ENCODE data around the gene ZNF280A.
A peak's percentile ranks its signal among the peaks of the same experiment; 100 is the strongest.
"Not testable (repeated sequence)": the region's sequence is repeated elsewhere in the genome, so short reads cannot be mapped to it uniquely, and the experiment has no call there.

The ZNF280A gene

GRCh38 chr22:22474733-22475132, 45.3 kb downstream of the ZNF280A start:
- Mint-ChIP-seq H3K27me3 (no peaks in the 10 kb centered on the region), H3K9me3 (peaks cover 2% of the 10 kb centered on the region in 2 donors), H3K4me3 (no peak overlapping the region), H3K4me1 (no peaks in the 10 kb centered on the region), H3K27ac (no peak overlapping the region)
- DNase-seq: no peak
- ATAC-seq: no peak

- H3K4me1 Mint-ChIP-seq, H3K27me3 Mint-ChIP-seq, ATAC-seq, H3K27ac Mint-ChIP-seq, DNase-seq, H3K4me3 Mint-ChIP-seq: not testable (repeated sequence)
- peaks cover 16 to 21% of the 10 kb centered on the region in 2 donors for H3K9me3 Mint-ChIP-seq
Measured at GRCh38 chr22:22471104-22471503, 49.0 kb downstream of the ZNF280A start.

GRCh38 chr22:22469527-22469926, 50.5 kb downstream of the ZNF280A start:
- ATAC-seq (no peak), DNase-seq (no peak)
- no peaks in the 10 kb centered on the region for H3K4me1 Mint-ChIP-seq
- H3K27ac Mint-ChIP-seq: no peak overlapping the region
- H3K27me3 Mint-ChIP-seq: peaks cover 19% of the 10 kb centered on the region
- H3K4me3 Mint-ChIP-seq: no peak overlapping the region
- peaks cover 16 to 21% of the 10 kb centered on the region in 2 donors for H3K9me3 Mint-ChIP-seq

GRCh38 chr22:22468794-22469469, 51.1 kb downstream of the ZNF280A start:
- not testable (repeated sequence) for H3K4me1 Mint-ChIP-seq, ATAC-seq, DNase-seq, H3K4me3 Mint-ChIP-seq, H3K27ac Mint-ChIP-seq
- H3K9me3 Mint-ChIP-seq: peaks cover 16 to 21% of the 10 kb centered on the region in 2 donors
- H3K27me3 Mint-ChIP-seq: peaks cover 25% of the 10 kb centered on the region

- DNase-seq: no peak
- no peak overlapping the region for H3K27ac Mint-ChIP-seq
- H3K9me3 Mint-ChIP-seq: peaks cover 16 to 21% of the 10 kb centered on the region in 2 donors
- H3K4me3 Mint-ChIP-seq: no peak overlapping the region
- no peaks in the 10 kb centered on the region for H3K4me1 Mint-ChIP-seq
- peaks cover 42% of the 10 kb centered on the region for H3K27me3 Mint-ChIP-seq
- ATAC-seq: no peak
Measured at GRCh38 chr22:22467112-22467511, 53.0 kb downstream of the ZNF280A start.

- ATAC-seq (no peak), DNase-seq (no peak)
- Mint-ChIP-seq H3K27me3 (peaks cover 56% of the 10 kb centered on the region), H3K27ac (no peak overlapping the region), H3K4me3 (no peak overlapping the region), H3K9me3 (peaks cover 16 to 21% of the 10 kb centered on the region in 2 donors), H3K4me1 (no peaks in the 10 kb centered on the region)
Measured at GRCh38 chr22:22465782-22466181, 54.3 kb downstream of the ZNF280A start.

- ATAC-seq: no peak
- Mint-ChIP-seq H3K4me3 (no peak overlapping the region), H3K4me1 (no peaks in the 10 kb centered on the region), H3K9me3 (peaks cover 16 to 22% of the 10 kb centered on the region in 2 donors), H3K27ac (no peak overlapping the region), H3K27me3 (peaks cover 57% of the 10 kb centered on the region)
- no peak for DNase-seq
Measured at GRCh38 chr22:22465094-22465602, 54.9 kb downstream of the ZNF280A start.

- Mint-ChIP-seq H3K27me3 (peaks cover 57% of the 10 kb centered on the region), H3K4me3 (no peak overlapping the region), H3K9me3 (peaks cover 17 to 24% of the 10 kb centered on the region in 2 donors), H3K4me1 (no peaks in the 10 kb centered on the region), H3K27ac (no peak overlapping the region)
- DNase-seq (no peak), ATAC-seq (no peak)
Measured at GRCh38 chr22:22464541-22465054, 55.5 kb downstream of the ZNF280A start.

- Mint-ChIP-seq H3K9me3 (peaks cover 17 to 24% of the 10 kb centered on the region in 2 donors), H3K4me1 (no peaks in the 10 kb centered on the region), H3K27ac (no peak overlapping the region), H3K27me3 (peaks cover 57% of the 10 kb centered on the region), H3K4me3 (no peak overlapping the region)
- DNase-seq: peak; percentile 45 to 47
- peak; percentile 55 for ATAC-seq
Measured at GRCh38 chr22:22463855-22464540, 56.1 kb downstream of the ZNF280A start.

Measured in stimulated activated naive CD8-positive, alpha-beta T cell treated with anti-CD3 and anti-CD28 coated beads, Interleukin-15, amount 100 ng/mL, for 72 hours (primary cell).